Cardiac muscle cell (in vitro differentiated cells and primary cell): ENCODE measurements around the gene NFKBIZ. TPM values are rescaled to one million over a fixed set of nuclear protein-coding genes. Genes with fewer than 3 reads are reported as not detected.
A peak's percentile ranks its signal among the peaks of the same experiment; 100 is the strongest.

ENCODE experiments used
- DNase-seq, 2 donors: peaks; one replicate each; pipeline versions ENCODE4 v3.0.0 to v3.0.0-alpha.2; 2010 to 2017; ENCODE audit warnings: low read depth in 1 of 2, low spot score in 1 of 2
- H3K27ac ChIP-seq: fragments of 200-600 bp; sonication (generic); 2 replicates; pipeline ENCODE4 v1.5.1; 2016
- H3K27me3 ChIP-seq: fragments of 200-600 bp; sonication (generic); 2 replicates; pipeline ENCODE4 v1.6.0; 2016; ENCODE audit warnings: control low read depth
- H3K36me3 ChIP-seq: fragments of 200-600 bp; sonication (generic); 2 replicates; pipeline ENCODE4 v1.5.1; 2016; ENCODE audit warnings: control low read depth
- H3K4me1 ChIP-seq: fragments of 200-600 bp; sonication (generic); 2 replicates; pipeline ENCODE4 v1.8.1; 2017; ENCODE audit warnings: low read depth, mild to moderate bottlenecking, mixed run types
- H3K4me3 ChIP-seq: fragments of 200-600 bp; sonication (generic); 2 replicates; pipeline ENCODE4 v1.5.1; 2016; ENCODE audit warnings: mild to moderate bottlenecking
- H3K9me3 ChIP-seq: fragments of 200-600 bp; sonication (generic); 2 replicates; pipeline ENCODE4 v1.5.1; 2017; ENCODE audit warnings: low read depth, mild to moderate bottlenecking, control low read depth
- CTCF ChIP-seq: IDR thresholded peaks from 2 replicates; pipeline ENCODE4 v1.5.1; 2012; ENCODE audit warnings: low read depth, mild to moderate bottlenecking, low read length
- polyA plus RNA-seq: library from polyadenylated mRNA; unstranded; fragments of >200 nt; fragmentation: Nextera tagmentation; extraction: Ambion mirVana; gene quantifications from 2 replicates; pipeline ENCODE4 v1.2.1, GENCODE V29; 2016
- total RNA-seq: library from RNA; depleted of rRNA; stranded (reverse); fragments of >200 nt; gene quantifications from 2 replicates; pipeline ENCODE4 v1.2.3, GENCODE V29; 2016

The NFKBIZ gene
- total RNA-seq (75.5 and 86.5 TPM in 2 replicates), polyA plus RNA-seq (15.4 and 32.6 TPM in 2 replicates)

DNA sequence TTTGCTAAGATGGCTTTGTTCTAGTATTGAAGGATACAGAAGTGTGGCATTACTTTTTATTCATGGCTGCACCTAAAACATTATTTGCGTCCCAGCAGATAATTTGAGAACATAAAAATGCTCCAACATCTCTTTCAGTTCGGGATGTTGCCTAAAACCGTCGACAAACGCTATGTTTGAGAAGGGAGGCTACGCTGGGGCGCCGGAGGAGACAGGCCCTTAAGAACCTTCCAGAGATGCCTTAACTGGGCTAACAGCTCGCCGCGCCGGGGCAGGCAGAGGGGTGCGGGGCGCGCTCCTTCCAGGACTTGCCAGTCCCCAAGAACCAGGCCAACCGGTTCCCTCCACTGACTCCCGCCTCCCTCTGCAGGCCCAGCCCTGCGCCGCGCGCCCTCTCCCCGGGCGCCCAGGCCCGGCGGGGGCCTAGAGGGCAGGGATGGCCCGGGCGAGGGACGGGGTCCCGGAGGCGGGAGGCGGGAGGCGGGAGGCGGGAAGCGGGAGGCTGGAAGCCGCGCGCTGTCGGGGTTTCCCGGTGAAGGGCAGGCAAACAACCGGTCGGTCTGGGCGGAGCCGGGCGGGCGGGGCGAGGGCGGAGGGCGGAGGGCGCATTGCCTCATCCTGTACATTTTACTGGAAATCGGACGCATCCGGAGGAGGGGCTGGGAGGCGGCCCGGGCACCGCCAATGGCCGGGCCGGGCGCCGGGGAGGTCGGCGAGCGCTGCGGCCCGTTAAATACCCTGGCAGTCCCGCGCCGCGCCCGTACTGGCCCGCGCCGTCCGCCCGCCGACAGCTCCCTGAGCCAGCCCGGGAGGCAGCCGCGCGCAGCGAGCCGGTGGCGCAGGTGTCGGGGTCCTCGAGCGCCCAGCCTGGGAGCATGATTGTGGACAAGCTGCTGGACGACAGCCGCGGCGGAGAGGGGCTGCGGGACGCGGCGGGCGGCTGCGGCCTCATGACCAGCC, at the start of gene NFKBIZ:
Gene NFKBIZ (plus strand): TSS at position 761 of the 960 bp plus-strand sequence. CDS start 115 bp downstream, at position 876.
- TF ChIP-seq CTCF, result no peak

DNA sequence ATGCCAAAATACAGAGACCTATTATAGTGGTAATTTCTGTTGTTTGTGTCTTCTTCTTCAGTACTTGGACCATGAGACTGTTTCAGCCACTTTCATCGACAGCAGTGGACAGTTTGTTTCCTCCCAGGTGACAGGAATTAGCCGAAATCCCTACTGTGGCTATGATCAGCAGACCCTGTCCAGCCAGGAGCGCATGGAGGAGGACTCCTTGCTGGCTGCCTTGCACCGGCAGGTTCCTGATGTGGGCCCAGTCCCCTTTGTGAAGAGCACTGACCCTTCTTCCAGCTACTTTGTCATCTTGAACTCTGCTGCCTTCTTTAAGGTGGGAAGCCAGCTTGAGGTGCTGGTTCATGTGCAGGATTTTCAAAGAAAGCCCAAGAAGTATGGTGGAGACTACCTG, 48.1 kb upstream of the NFKBIZ start:
- no peak for TF ChIP-seq CTCF
- peak overlapping the region; percentile 47 for H3K27ac ChIP-seq
- H3K9me3 ChIP-seq, result no peaks in the 10 kb centered on the region
- H3K4me1 ChIP-seq, result no peaks in the 10 kb centered on the region
- H3K36me3 ChIP-seq, result no peaks in the 10 kb centered on the region
- H3K4me3 ChIP-seq, result no peak overlapping the region
- no peak for DNase-seq
- H3K27me3 ChIP-seq, result no peaks in the 10 kb centered on the region

More for the DNA sequence above, at the start of gene NFKBIZ:
- peak within 1 kb of the TSS; percentile 97 for H3K4me3 ChIP-seq
- peaks cover 22% of the 10 kb centered on the region for H3K36me3 ChIP-seq
- H3K4me1 ChIP-seq, result peaks cover 14% of the 10 kb centered on the region
- peak; percentile 95 to 98 for DNase-seq
- H3K9me3 ChIP-seq, result no peaks in the 10 kb centered on the region
- no peaks in the 10 kb centered on the region for H3K27me3 ChIP-seq
- H3K27ac ChIP-seq, result peak within 1 kb of the TSS; percentile 93

DNA sequence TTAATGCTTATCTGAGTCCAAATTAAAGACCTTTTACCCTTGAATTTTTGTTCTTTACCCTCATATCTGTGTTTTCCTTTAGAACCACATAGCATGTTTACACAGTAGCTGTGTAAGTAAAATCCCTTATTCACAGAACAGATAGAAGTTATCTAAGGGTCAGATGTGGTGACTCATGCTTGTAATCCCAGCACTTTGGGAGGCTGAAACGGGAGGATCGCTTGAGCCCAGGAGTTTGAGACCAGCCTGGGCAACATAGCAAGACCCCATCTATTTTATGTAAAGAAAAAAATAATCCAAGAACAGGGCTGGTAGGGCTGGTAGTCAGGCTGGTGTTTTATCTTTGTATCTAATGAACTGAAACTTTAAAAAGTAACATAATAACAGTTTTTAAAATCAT, 47.1 kb upstream of the NFKBIZ start:
- H3K27me3 ChIP-seq, result no peaks in the 10 kb centered on the region
- H3K4me3 ChIP-seq, result no peak overlapping the region
- TF ChIP-seq CTCF, result no peak
- no peaks in the 10 kb centered on the region for H3K9me3 ChIP-seq
- no peaks in the 10 kb centered on the region for H3K36me3 ChIP-seq
- H3K27ac ChIP-seq, result no peak overlapping the region
- no peaks in the 10 kb centered on the region for H3K4me1 ChIP-seq
- DNase-seq, result no peak

DNA sequence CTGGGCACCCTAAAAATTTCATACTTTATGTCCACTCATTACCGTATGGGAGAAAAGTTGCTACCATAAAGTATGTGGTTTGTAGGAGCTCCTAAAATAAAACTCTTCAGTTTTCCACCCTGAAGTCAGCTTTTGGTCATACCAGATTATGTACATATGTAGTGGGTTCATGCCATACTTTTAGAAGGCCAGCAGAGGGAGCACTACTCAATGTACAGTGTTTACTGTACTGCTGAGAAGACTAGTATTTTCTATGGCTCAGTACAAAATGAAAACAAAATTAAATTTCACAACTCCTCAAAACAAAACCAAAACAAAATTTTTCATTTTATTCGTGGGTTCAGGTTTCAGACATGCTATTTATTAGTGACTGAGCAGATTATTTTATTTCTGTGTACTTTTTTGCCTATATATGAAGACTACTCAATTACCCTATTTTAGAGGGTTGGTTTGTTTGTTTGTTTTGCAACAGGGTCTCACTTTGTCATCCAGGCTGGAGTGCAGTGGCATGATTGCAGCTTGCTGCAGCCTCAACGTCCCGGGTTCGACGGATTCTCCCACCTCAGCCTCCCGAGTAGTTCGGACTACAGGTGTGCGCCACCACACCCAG, 46.0 kb upstream of the NFKBIZ start:
- peak; percentile 87 to 88 for DNase-seq
- peak; percentile 87 for TF ChIP-seq CTCF
- H3K27me3 ChIP-seq, result no peaks in the 10 kb centered on the region
- no peaks in the 10 kb centered on the region for H3K4me1 ChIP-seq
- no peaks in the 10 kb centered on the region for H3K9me3 ChIP-seq
- H3K4me3 ChIP-seq, result no peak overlapping the region
- H3K27ac ChIP-seq, result no peak overlapping the region
- H3K36me3 ChIP-seq, result no peaks in the 10 kb centered on the region

GRCh38 chr3:101803939-101804338, 45.4 kb upstream of the NFKBIZ start:
- H3K4me1 ChIP-seq, result peaks cover 2% of the 10 kb centered on the region
- no peak overlapping the region for H3K4me3 ChIP-seq
- H3K27me3 ChIP-seq, result no peaks in the 10 kb centered on the region
- no peaks in the 10 kb centered on the region for H3K36me3 ChIP-seq
- no peak for TF ChIP-seq CTCF
- DNase-seq, result no peak
- H3K27ac ChIP-seq, result no peak overlapping the region
- H3K9me3 ChIP-seq, result no peaks in the 10 kb centered on the region
